GM21360 (cell line): ENCODE measurements around the gene ZRANB1.
"Not testable (repeated sequence)": the region's sequence is repeated elsewhere in the genome, so short reads cannot be mapped to it uniquely, and the experiment has no call there.

Experiments
- ATAC-seq: cut with Tn5 transposase; IDR thresholded peaks from one replicate; pipeline ENCODE4 v1.9.1; 2021; ENCODE audit warnings: mild to moderate bottlenecking, moderate library complexity; ENCODE audit not compliant: unreplicated experiment

ZRANB1 gene

DNA sequence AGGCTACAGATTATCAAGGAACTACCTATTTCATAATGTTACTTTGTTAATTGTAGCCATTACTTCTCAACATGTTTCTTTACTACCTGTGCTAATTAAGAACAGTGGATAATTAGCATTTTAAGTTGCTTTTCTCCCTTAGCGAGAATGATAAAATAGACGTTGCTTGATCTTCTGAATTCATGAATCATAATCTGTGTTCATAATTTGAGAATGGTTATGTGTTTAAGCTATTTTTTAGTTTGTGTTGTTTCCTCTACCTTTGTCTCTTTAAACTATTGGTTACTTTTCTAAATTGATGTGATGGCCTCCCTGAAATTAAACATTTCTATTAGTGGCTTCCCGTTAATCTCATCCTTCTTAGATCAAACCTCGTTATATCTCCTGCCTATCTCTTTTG, at the start of gene ZRANB1:
Gene ZRANB1 (plus strand): TSS at position 301 of the 400 bp plus-strand sequence. CDS start 371 bp downstream, outside the sequence.
- no peak for ATAC-seq

DNA sequence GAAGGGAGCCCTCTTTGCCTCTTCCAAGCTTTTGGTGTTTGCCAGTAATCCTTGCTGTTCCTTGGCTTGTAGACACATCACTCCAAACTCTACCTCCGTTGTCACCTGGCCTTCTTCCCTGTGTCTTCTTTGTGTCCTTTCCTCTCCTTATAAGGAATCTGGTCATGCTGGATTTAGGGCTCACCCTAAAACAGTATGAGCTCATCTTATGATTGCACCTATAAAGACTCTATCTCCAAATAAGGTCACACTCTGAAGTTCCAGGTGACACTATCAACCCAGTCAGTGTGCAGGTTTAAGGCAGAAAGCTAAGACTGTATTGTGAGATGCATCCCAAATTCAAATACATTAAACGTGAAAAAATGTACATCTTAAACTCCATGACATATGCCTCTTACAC, 49.0 kb upstream of the ZRANB1 start:
- no peak for ATAC-seq

DNA sequence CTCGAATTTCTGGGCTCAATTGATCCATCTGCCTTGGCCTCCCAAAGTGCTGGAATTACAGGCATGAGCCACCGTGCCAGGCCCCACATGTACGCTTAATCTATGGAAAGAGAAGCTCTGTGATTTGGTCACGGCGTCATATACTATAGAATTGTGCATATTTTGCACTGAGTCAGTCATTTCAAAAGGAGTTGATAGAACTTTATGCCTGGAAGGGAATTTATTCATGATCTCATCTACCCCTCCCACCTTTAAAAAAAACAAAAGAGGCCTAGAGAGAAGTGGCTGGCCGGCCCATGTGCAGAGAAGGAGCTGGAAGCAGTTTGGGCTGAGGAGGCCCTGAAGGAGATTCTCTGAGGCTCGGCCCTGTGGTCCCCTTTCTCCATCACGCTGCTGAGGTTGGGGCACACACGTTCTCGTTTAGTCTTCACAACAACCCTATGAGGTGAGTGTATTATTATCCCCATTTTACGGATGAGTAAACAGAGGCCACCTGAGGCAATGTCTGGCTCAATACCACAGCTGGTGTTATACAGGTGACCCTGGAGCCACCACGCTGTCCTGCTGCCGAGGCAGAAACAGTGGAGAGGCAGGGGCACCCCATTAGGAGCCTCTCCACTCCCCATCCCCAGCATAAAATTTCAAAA, 47.2 kb upstream of the ZRANB1 start:
- ATAC-seq, result no peak

DNA sequence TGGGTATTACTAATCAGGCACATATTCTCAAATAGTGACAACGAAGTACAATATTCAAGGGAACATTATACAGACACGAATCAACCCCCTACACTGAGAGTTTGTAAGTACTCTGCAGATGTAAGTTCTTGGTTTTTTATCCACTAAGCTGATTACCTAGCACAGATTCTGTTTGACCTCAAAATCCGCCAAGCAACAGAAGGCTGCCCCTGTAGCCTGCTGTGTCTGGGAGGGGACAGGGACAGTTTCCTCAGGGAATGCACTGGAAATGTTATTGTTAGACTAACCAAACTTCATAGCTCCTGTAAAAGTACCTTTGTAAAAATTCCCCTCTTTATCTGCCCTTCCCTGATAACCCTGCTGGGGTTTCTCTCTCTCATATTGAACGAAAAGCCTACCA, 45.2 kb upstream of the ZRANB1 start:
- ATAC-seq, result no peak

DNA sequence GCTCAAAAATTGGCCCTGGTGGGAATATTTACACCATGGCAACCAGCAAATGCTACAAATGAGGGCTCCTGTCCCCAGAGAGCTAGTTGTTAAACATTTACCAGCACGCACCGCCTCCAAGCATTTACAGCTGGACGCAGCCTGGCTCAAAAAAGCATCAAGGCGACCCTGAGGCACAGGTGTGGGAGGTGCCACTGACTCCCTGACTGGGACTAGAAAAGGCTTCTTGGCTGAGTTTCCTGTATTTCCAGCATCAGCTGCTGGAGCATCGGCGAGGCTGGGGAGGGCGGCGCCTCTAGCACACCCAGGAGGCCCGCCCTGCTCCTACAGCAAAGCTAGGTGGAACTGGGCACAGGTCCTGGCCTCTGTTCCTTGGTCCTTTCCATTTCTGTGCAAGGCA, 43.5 kb upstream of the ZRANB1 start:
- no peak for ATAC-seq

DNA sequence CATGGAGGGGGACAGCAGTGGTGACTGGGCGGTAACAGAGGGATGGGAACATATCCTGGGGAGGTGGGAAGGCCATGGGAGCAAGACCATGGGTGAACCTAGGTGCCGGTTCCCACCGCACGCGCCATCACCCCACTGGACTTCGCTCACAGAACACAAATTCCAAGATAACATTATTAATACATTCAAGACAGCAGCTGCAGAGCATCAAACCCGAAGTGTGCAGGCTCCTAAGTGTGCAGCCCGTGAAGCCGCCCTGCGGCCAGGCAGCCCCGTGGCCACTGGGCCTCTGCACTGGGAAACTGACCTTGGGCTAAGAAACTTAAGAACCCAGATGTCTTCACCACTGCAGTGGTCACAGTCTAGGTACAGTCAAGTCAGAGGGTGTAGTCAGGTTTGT, 42.8 kb upstream of the ZRANB1 start:
- ATAC-seq, result no peak

DNA sequence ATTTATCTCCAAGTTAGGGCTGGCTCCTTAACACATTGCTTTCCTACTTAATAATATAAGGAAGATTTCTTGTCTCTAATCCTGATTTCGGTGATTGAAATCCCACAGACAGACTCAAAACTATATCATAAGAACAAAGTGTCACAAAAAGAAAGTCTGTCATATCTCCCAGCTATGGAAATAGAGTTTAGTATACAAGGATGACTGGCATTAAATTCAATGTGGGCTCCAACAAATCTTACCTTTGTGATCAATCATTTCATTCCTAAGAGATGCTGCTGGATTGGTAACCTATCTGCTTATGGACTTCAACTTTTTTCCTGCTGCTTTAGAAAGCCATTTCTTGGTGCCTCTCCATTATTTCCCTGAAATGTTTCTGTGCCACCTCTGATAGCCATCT, 39.5 kb upstream of the ZRANB1 start:
- no peak for ATAC-seq

DNA sequence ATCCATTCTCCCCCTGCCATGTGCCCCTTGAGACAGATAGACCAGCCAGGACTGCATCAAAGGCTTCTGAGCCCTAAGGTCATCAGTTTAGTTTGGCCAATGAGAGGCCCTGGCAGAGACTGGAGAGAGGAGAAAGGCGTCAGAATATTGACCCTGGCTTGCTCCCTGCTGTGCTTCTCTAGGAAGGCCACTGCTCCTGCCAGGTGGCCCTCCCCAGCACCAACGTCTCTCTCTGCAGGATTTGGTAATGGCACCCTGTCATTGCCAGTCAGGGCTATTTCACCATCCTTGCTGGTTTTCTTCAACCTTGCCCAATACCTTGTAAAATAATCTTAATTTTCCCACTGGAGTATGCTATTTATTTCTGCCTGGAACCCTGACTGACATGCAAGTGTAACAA, 38.8 kb upstream of the ZRANB1 start:
- no peak for ATAC-seq

DNA sequence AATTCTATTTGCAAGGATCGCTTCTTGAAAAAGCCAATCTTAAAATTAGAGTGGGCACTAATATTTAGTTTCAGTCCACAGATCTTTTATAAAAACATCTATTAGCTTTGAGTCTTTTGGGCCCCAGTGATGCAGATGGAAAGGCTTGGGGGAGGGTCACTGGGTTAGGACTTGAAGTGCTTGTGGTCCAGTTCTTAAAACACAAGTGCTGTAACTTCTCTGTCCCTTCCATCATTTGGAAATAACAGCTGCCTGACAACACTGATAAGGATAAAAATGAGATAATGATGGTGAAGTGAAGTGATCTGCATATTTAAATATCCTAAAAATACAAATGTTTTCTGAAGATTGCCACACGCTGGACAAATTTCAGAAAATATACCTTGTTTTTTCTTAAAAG, 37.1 kb upstream of the ZRANB1 start:
- no peak for ATAC-seq

DNA sequence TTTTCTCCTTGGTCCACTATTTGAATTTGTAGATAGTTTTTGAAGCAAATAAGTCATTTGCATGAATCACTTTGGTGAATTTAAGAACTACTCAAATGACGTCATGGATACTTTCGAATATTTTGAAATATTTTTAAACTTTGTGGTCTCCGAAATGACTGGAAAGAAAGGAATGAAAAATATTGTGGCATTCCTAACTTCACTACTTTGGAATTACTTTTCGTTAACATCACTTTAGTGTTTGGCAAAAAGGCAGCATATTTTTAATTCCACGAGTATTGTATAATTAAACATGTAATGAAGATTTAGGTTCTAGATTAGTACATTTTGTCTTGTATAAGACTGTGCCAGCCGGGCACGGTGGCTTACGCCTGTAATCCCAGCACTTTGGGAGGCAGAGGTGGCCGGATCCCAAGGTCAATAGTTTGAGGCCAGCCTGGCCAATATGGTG, 35.3 kb upstream of the ZRANB1 start:
- ATAC-seq, result no peak

DNA sequence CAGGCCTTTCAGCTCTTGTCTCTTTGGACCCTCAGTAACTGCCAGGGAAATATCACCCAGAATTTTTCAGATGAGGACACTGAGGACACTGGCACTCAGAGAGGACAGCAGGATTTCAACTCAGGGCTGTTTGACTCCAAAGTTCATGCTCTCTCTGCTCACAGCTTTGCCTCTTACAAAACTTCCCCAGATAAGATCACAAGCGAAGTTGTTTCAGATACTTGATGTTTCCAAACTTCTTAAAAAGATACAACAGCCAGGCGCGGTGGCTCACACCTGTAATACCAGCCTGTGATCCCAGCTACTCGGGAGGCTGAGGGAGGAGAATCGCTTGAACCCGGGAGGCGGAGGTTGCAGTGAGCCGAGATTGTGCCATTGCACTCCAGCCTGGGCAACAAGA, 32.4 kb upstream of the ZRANB1 start:
- no peak for ATAC-seq

DNA sequence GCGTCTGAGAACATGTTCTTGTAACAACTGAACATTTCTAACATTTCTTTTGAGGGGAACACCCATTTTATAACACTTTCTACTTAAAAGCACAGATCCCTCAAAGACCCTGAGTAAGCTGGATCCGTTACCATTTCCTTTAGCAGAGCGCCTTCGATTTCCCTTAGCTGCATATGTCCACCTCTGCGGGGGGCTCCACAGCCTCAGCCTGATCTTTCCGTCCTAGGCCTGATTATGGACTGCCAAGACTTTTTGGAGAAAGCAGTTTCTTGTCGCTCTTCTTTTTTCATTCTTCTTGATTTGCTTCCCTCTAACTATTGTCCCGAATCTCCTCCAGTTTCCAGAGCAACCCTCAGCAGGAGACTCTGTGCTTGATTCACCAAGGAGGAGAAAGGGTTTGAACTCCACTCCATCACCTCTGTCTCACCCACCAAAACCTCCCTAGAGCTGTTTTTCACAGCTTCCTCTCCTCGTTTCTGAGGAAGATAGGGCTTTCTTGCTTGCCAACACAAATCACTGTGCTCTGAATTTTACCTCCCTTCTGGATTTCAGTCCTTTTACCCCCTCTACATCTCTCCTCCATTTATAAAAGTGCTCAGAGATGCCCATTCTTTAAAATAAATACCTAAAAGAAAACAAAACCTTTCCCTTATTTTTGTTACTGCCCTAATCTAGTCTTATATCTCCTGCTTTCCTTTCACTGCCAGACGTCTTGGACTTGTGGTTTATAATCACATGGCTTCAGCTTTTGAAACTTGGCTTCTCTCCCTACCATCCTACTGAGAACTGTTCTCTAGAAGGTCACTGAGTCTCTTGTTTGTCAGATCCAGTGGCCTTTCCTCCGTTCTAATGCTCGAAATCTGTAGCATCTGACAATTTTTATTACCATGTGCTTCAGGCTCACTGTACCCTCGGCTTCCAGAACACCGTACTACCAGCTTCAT, 30.5 kb upstream of the ZRANB1 start:
- no peak for ATAC-seq

DNA sequence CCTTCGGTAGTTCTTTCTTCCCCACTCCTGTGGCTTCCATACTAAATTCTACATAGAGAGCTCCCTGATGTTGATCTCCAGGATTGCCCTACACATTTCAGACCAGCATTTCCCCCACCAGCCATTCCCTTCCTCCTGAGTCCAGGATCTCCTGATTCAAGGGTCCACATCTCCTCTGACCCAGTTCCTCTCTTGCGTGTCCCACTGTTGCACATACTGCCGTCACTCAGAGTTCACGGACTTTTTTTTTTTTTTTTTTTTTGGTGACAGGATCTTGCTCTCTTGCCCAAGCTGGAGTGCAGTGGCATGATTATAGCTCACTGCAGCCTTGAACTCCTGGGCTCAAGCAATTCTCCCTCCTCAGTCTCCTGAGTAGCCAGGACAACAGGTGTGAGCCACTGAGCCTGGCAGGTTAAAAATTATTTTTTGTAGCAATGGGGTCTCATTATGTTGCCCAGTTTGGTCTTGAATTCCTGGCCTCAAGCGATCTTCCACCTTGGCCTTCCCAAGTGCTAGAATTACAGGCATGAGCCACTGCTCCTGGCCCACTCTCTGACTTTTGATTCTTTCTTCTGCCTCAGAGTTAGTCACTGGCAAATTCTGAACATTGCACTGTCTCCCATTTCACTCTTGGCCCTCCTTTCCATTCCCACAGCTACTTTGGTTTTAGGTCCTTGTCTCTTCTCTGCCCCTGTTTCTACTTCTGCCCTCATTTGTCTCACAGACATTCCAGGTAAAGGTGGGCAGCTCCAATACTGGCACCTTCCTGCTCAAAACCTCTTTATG, 29.6 kb upstream of the ZRANB1 start:
- no peak for ATAC-seq

DNA sequence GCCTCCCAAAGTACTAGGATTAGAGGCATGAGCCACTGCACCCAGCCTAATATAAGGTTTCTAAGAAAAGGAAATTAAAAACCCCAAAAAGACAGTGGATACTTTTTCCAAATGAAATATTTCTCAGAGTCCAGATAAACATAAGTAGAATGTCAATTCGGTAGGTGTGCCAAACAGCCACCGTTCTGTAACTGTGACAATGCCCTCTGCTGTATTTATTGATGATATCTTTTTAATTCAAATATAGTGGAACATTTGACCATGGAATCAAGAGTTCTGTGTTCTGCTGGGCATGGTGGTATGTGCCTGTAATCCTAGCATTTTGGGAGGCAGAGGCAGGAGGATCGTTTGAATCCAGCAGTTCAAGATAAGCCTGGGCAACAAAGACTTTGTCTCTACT, 28.8 kb upstream of the ZRANB1 start:
- no peak for ATAC-seq

DNA sequence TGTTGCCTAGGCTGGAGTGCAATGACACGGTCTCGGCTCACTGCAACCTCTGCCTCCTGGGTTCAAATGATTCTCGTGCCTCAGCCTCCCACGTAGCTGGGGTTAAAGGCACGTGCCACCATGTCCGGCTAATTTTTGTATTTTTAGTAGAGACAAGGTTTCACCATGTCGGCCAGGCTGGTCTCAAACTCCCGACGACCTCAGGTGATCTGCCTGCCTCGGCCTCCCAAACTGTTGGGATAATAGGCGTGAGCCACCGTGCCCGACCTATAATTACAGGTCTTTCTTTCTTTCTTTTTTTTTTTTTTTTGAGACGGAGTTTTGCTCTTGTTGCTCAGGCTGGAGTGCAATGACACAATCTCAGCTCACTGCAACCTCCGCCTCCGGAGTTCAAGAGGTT, 27.5 kb upstream of the ZRANB1 start:
- not testable (repeated sequence) for ATAC-seq

DNA sequence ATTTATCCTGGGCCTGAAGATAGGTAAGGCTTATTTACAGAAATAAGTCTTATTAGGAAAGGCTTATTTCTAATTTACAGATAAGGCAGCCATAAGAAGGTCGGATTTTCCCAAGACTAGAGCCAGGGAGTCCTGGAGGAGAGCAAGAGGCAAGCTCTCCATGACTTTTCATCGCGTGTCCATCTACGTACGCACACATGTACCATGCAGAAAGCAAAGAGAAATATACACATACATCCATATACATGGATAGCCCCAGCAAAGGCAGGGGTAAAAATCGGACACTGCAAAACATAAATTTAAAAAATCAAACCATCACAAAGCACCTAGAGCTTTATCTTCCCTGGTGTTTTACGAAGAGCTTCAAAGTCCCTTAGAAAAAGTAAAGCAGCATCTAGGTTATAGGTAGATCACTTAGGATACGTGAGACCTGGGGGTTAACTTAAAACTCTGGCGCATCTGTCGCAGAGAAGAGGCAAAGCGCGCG, 25.8 kb upstream of the ZRANB1 start:
- no peak for ATAC-seq

DNA sequence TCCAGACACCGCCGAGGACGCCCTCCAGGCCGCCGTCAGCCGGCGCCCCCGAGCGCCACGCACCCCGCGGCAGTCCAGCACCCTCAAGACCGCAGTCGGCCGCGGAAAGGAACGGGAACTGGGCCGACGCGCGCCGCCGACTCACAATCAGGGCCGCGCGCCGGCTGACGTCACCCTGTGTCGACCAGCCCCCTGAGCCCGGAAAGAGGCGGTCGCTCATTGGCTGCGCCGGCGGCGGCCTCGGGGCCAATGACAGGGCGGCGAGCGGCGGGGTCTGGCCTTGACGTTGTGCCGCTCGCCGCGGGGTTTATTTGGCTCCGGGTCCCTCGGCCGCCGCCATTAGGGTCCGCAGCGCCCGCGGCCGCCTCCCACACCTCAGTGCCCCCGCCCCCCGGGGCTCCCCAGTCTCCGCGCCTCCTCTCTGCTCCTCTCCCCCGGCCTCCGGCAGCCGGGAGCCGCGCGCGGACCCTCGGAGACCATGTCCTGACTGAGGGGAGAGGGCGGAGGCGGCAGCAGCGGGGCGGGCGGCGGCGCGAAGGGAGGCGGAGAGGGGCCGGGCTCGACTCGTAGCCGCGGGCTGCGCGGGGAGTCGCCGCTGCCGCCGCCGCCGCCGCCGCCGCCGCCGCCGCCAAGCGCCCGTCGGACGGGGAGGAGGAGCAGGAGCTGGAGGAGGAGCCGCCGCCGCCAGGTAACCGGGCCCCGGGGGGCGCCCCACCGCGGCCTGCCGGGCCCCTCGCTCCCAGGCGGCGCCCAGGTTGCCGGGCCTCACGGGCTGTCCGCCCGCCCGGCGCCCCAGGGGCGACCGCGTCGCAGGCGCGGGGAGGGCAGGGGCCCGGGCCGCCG, 25.1 kb upstream of the ZRANB1 start:
- ATAC-seq, result peak; percentile 93

DNA sequence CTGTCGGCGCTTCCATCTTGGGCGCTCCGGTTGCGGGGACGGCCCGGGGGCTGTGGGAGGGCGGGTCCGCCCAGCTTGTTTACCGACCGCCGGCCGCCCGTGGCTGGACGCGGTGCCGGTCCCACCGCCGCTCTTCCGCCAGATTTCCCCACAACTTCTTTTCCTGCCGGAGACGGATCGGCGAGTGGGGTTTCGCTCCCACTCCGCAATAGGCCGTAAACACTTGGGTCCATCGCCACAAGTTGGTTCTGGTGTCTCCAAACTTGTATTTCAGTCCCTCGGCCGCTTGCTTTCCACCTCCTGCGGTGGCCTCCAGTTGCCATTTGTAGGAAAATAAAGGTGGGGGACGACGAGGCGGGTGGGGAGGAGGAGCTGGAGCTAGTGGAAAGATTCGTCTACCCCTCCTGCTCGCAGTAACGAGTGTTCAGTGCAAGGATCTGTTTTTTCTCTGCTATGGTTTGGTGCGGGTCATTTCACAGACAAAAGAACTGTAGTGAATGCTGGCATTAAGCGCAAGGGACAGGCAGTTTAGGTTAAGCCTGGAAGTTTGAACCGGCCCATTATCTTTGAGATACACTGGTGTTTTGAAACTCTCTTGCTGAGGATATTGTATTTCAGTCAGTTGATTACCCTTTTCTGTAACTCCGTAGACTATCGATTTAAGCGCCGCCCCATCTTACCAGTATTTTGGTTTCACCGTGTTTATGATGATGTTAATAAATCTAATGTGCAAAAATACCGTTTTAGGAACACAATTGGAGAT, 24.3 kb upstream of the ZRANB1 start:
- ATAC-seq, result peak; percentile 3

DNA sequence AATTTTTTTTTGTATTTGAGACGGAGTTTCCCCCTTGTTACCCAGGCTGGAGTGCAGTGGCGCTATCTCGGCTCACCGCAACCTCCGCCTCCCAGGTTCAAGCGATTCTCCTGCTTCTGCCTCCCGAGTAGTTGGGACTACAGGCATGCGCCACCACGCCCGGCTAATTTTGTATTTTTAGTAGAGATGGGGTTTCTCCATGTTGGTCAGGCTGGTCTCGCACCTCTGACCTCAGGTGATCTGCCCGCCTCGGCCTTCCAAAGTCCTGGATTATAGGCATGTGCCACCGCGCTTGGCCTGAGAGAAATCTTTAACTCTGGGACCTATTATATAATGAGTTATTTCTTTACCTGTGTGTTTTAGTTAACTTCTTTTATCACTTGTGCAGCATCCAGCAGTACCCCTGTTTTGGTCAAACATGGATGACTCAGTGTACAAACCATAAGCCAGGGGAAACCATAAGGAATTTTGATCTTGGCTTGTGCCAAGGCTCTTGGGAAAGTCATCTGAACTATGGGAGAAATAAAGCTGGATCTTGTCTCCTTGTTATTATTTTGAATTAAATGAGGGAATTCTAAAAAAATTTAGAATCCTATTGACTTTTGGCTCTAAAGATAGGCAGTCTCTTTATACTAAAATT, 23.6 kb upstream of the ZRANB1 start:
- ATAC-seq, result no peak
